H9 (cell line): ENCODE results near the gene SUPT3H. TPM values are rescaled to one million over a fixed set of nuclear protein-coding genes. Genes with fewer than 3 reads are reported as not detected.

Experiments used
- DNase-seq: peaks from one replicate; pipeline ENCODE4 v3.0.0-alpha.2; 2017
- H2AFZ ChIP-seq: one replicate; pipeline ENCODE4 v1.6.1; 2013; ENCODE audit warnings: mild to moderate bottlenecking, low read length, control low read depth, moderate library complexity
- H2AK5ac ChIP-seq: 2 replicates; pipeline ENCODE4 v1.6.1; 2013; ENCODE audit warnings: low read length, control low read depth, mixed read lengths; ENCODE audit not compliant: insufficient read length
- H2BK120ac ChIP-seq: one replicate; pipeline ENCODE4 v1.6.1; 2013; ENCODE audit warnings: low read depth, mild to moderate bottlenecking, low read length, control low read depth, inconsistent platforms; ENCODE audit not compliant: poor library complexity, severe bottlenecking
- H2BK12ac ChIP-seq: 2 replicates; pipeline ENCODE4 v1.6.1; 2013; ENCODE audit warnings: low read length, control low read depth, mixed read lengths, low read depth; ENCODE audit not compliant: insufficient read length
- H2BK15ac ChIP-seq: 2 replicates; pipeline ENCODE4 v1.6.1; 2013; ENCODE audit warnings: low read depth, low read length, control low read depth
- H2BK20ac ChIP-seq: one replicate; pipeline ENCODE4 v1.6.1; 2013; ENCODE audit warnings: low read depth, mild to moderate bottlenecking, low read length, control low read depth, inconsistent platforms; ENCODE audit not compliant: poor library complexity, severe bottlenecking
- H2BK5ac ChIP-seq: 2 replicates; pipeline ENCODE4 v1.6.1; 2013; ENCODE audit warnings: low read length, control low read depth, mixed read lengths; ENCODE audit not compliant: insufficient read length
- H3K14ac ChIP-seq: 2 replicates; pipeline ENCODE4 v1.6.1; 2013; ENCODE audit warnings: low read length, control low read depth; ENCODE audit not compliant: insufficient read depth
- H3K18ac ChIP-seq: 2 replicates; pipeline ENCODE4 v1.6.1; 2013; ENCODE audit warnings: low read depth, mild to moderate bottlenecking, mixed read lengths, low read length, control low read depth; ENCODE audit not compliant: insufficient read length
- H3K23ac ChIP-seq: 2 replicates; pipeline ENCODE4 v1.6.1; 2013; ENCODE audit warnings: low read length, control low read depth, mixed read lengths, low read depth; ENCODE audit not compliant: insufficient read length
- H3K23me2 ChIP-seq: 2 replicates; pipeline ENCODE4 v1.6.1; 2013; ENCODE audit warnings: low read depth, mild to moderate bottlenecking, mixed read lengths, low read length, control low read depth; ENCODE audit not compliant: insufficient read length, poor library complexity, severe bottlenecking
- H3K27ac ChIP-seq: 2 replicates; pipeline ENCODE4 v1.5.1; 2013; ENCODE audit warnings: low read length, control low read depth, mixed read lengths, low read depth; ENCODE audit not compliant: insufficient read length
- H3K27me3 ChIP-seq: 2 replicates; pipeline ENCODE4 v1.6.1; 2013; ENCODE audit warnings: low read length, control low read depth, inconsistent platforms; ENCODE audit not compliant: insufficient read depth
- H3K4ac ChIP-seq: 2 replicates; pipeline ENCODE4 v1.6.1; 2013; ENCODE audit warnings: low read depth, mild to moderate bottlenecking, control low read depth, inconsistent platforms, low read length, moderate library complexity
- H3K4me1 ChIP-seq: 2 replicates; pipeline ENCODE4 v1.6.1; 2013; ENCODE audit warnings: low read length, control low read depth, inconsistent platforms; ENCODE audit not compliant: insufficient read depth
- H3K4me2 ChIP-seq: 2 replicates; pipeline ENCODE4 v1.6.1; 2013; ENCODE audit warnings: low read length, control low read depth, mixed read lengths; ENCODE audit not compliant: insufficient read length, insufficient read depth
- H3K56ac ChIP-seq: 2 replicates; pipeline ENCODE4 v1.6.1; 2013; ENCODE audit warnings: low read depth, mild to moderate bottlenecking, mixed read lengths, low read length, control low read depth; ENCODE audit not compliant: insufficient read length
- H3K79me1 ChIP-seq: 2 replicates; pipeline ENCODE4 v1.6.1; 2013; ENCODE audit warnings: low read depth, mild to moderate bottlenecking, moderate library complexity, low read length, control low read depth, inconsistent platforms; ENCODE audit not compliant: insufficient read depth, poor library complexity, severe bottlenecking
- H3K79me2 ChIP-seq: 2 replicates; pipeline ENCODE4 v1.6.1; 2013; ENCODE audit warnings: low read length, control low read depth, inconsistent platforms; ENCODE audit not compliant: insufficient read depth
- H3K9ac ChIP-seq: 2 replicates; pipeline ENCODE4 v1.6.1; 2013; ENCODE audit warnings: low read length, control low read depth, mixed read lengths; ENCODE audit not compliant: insufficient read length; ENCODE audit errors: extremely low read depth
- H3K9me3 ChIP-seq: one replicate; pipeline ENCODE4 v1.6.1; 2013; ENCODE audit warnings: low read depth, low read length, inconsistent platforms; ENCODE audit not compliant: control insufficient read depth
- H3T11ph ChIP-seq: one replicate; pipeline ENCODE4 v1.6.1; 2013; ENCODE audit warnings: mild to moderate bottlenecking, low read length, control low read depth, inconsistent platforms
- H4K20me1 ChIP-seq: one replicate; pipeline ENCODE4 v1.6.1; 2013; ENCODE audit not compliant: control insufficient read depth, insufficient read length, insufficient read depth
- H4K5ac ChIP-seq: 2 replicates; pipeline ENCODE4 v1.6.1; 2013; ENCODE audit warnings: low read depth, mild to moderate bottlenecking, mixed read lengths, low read length, control low read depth; ENCODE audit not compliant: insufficient read length
- H4K8ac ChIP-seq: replicated peaks from 2 replicates; pipeline ENCODE4 v1.6.1; 2013; ENCODE audit warnings: low read length, control low read depth, mixed read lengths, low read depth; ENCODE audit not compliant: insufficient read length
- H4K91ac ChIP-seq: 2 replicates; pipeline ENCODE4 v1.6.1; 2013; ENCODE audit warnings: low read depth, mild to moderate bottlenecking, moderate library complexity, mixed read lengths, low read length, control low read depth; ENCODE audit not compliant: insufficient read length
- H3K27ac Mint-ChIP-seq, 3 experiments: 2 replicates in 2 of 3; 3 replicates in 1 of 3; pipeline ENCODE4 v1.8.0; 2020 to 2021; ENCODE audit warnings: mixed read lengths in 3 of 3, mild to moderate bottlenecking in 1 of 3, moderate library complexity in 1 of 3
- H3K27me3 Mint-ChIP-seq: 2 replicates; pipeline ENCODE4 v1.8.0; 2021; ENCODE audit warnings: low read depth, mild to moderate bottlenecking, moderate library complexity, mixed read lengths
- H3K36me3 Mint-ChIP-seq, 3 experiments: 2 replicates in 2 of 3; 3 replicates in 1 of 3; pipeline ENCODE4 v1.8.0; 2020 to 2021; ENCODE audit warnings: low read depth in 3 of 3, mixed read lengths in 3 of 3; ENCODE audit not compliant: insufficient read depth in 1 of 3
- H3K4me1 Mint-ChIP-seq, 2 experiments: 2 replicates each; pipeline ENCODE4 v1.8.0; 2020; ENCODE audit warnings: mixed read lengths in 2 of 2
- H3K4me3 Mint-ChIP-seq, 2 experiments: 2 replicates in 1 of 2; 3 replicates in 1 of 2; pipeline ENCODE4 v1.8.0; 2020 to 2021; ENCODE audit warnings: mild to moderate bottlenecking in 2 of 2, mixed read lengths in 2 of 2, moderate library complexity in 1 of 2
- H3K9me3 Mint-ChIP-seq, 2 experiments: 2 replicates in 1 of 2; 3 replicates in 1 of 2; pipeline ENCODE4 v1.8.0; 2020; ENCODE audit warnings: mild to moderate bottlenecking in 2 of 2, mixed read lengths in 2 of 2, moderate library complexity in 1 of 2
- WGBS: extraction: QIAGEN DNeasy Blood & Tissue Kit; methylation state at CpG from one replicate; pipeline ENCODE4 v1.1.7; 2013; ENCODE audit warnings: missing lambda C conversion rate, low lambda C conversion rate, mixed read lengths; ENCODE audit not compliant: insufficient read length; ENCODE audit errors: extremely low coverage; 5-methylcytosine and 5-hydroxymethylcytosine counted together
- total RNA-seq: library from RNA; stranded (reverse); gene quantifications from 2 replicates; pipeline ENCODE4 v1.2.1, GENCODE V29; 2021
- TF ChIP-seq, protein P1 (sequence below): fragments of 200-600 bp; sonication (generic); conservative IDR thresholded peaks from 3 replicates; pipeline ENCODE4 v1.8.0; 2021; ENCODE audit warnings: antibody characterized with exemption, mild to moderate bottlenecking

The SUPT3H gene
- total RNA-seq, 1 experiment from 2014 or later = 22.5 TPM

DNA sequence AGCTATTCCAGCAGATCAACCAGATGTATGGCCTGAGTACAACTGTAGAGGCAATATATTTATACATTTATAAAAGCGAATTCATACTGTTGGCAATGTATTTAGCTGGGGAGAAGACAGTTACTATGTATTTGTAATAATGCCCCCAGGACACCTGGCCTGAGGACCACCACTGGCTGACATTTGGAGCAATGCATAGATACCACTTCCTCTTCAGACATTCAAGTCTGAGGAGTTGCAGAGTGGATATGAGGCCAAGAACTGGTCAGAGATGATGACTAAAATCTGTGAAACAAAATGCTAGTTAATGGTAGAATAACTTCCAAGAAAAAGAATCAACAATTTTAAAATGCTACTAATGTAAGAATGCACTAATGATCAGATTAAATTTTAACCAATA lies 527.9 kb downstream of the SUPT3H start:
- Histone ChIP-seq H2BK20ac (no peak overlapping the region), H2BK12ac (no peak overlapping the region), H2AK5ac (no peak overlapping the region), H2BK15ac (no peak overlapping the region), H3K23me2 (no peaks in the 10 kb centered on the region), H4K20me1 (no peaks in the 10 kb centered on the region), H3T11ph (no peak overlapping the region), H3K27me3 (no peaks in the 10 kb centered on the region), H3K18ac (no peak overlapping the region), H3K4me1 (no peaks in the 10 kb centered on the region; the same call in 1 of the 2 replicates), H2BK5ac (no peak overlapping the region), H2AFZ (no peak overlapping the region), H3K79me2 (peaks cover 1% of the 10 kb centered on the region; the same call in 1 of the 2 replicates), H3K23ac (no peak overlapping the region), H3K79me1 (no peaks in the 10 kb centered on the region), H2BK120ac (no peak overlapping the region), H3K27ac (no peak overlapping the region), H3K9ac (no peak overlapping the region), H3K56ac (no peak overlapping the region), H3K14ac (no peak overlapping the region), H3K4me2 (no peak overlapping the region), H3K9me3 (no peaks in the 10 kb centered on the region), H4K8ac (no peak overlapping the region), H4K5ac (no peak overlapping the region), H3K4ac (no peak overlapping the region), H4K91ac (no peak overlapping the region)
- Mint-ChIP-seq H3K36me3 (no peaks in the 10 kb centered on the region), H3K4me3 (no peak overlapping the region), H3K9me3 (no peaks in the 10 kb centered on the region; a peak in 1 of 5 replicates), H3K27me3 (no peaks in the 10 kb centered on the region), H3K27ac (no peak overlapping the region), H3K4me1 (peaks cover 0 to 3% of the 10 kb centered on the region in 2 experiments; a peak in 1 of 4 replicates)
- no CpG with 5 or more reads among the region's 1 CpG for WGBS
- no peak for DNase-seq
- TF ChIP-seq, protein P1, sequence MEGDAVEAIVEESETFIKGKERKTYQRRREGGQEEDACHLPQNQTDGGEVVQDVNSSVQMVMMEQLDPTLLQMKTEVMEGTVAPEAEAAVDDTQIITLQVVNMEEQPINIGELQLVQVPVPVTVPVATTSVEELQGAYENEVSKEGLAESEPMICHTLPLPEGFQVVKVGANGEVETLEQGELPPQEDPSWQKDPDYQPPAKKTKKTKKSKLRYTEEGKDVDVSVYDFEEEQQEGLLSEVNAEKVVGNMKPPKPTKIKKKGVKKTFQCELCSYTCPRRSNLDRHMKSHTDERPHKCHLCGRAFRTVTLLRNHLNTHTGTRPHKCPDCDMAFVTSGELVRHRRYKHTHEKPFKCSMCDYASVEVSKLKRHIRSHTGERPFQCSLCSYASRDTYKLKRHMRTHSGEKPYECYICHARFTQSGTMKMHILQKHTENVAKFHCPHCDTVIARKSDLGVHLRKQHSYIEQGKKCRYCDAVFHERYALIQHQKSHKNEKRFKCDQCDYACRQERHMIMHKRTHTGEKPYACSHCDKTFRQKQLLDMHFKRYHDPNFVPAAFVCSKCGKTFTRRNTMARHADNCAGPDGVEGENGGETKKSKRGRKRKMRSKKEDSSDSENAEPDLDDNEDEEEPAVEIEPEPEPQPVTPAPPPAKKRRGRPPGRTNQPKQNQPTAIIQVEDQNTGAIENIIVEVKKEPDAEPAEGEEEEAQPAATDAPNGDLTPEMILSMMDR = no peak
